Activated CD8-positive, alpha-beta T cell treated with anti-CD3 and anti-CD28 coated beads for 36 hours (primary cell): ENCODE results near the gene TLN1. TPM values are rescaled to one million over a fixed set of nuclear protein-coding genes. Genes with fewer than 3 reads are reported as not detected.
A peak's percentile ranks its signal among the peaks of the same experiment; 100 is the strongest.

ENCODE experiments used
- ATAC-seq: fragments of 200-7000 bp; cut with Tn5 transposase; one replicate; pipeline ENCODE4 v1.10.0; 2021; ENCODE audit warnings: mild to moderate bottlenecking, moderate library complexity
- CTCF ChIA-PET: fragments of 350-600 bp; sonication (Branson Sonifier 250); formaldehyde crosslinking; loops from one replicate; lab custom pipeline; 2021; ENCODE audit warnings: antibody characterized with exemption; lab: Charles Lee
- POLR2A ChIA-PET: fragments of 350-600 bp; sonication (Branson Sonifier 250); formaldehyde crosslinking; loops from one replicate; lab custom pipeline; 2021; ENCODE audit warnings: antibody characterized with exemption; lab: Charles Lee
- DNase-seq: peaks from one replicate; pipeline ENCODE4 v3.0.0-alpha.2; 2020
- H3K27ac Mint-ChIP-seq: one replicate; pipeline ENCODE4 v1.8.0; 2021; ENCODE audit warnings: mild to moderate bottlenecking, mixed read lengths
- H3K27me3 Mint-ChIP-seq: one replicate; pipeline ENCODE4 v1.8.0; 2021; ENCODE audit warnings: mixed read lengths
- H3K36me3 Mint-ChIP-seq: one replicate; pipeline ENCODE4 v1.8.0; 2021; ENCODE audit warnings: low read depth, mixed read lengths
- H3K4me1 Mint-ChIP-seq: one replicate; pipeline ENCODE4 v1.8.0; 2021; ENCODE audit warnings: low read depth, mixed read lengths
- H3K4me3 Mint-ChIP-seq: one replicate; pipeline ENCODE4 v1.8.0; 2021; ENCODE audit warnings: mild to moderate bottlenecking, moderate library complexity, mixed read lengths
- H3K9me3 Mint-ChIP-seq: one replicate; pipeline ENCODE4 v1.8.0; 2021; ENCODE audit warnings: mixed read lengths
- CTCF ChIP-seq: fragments of 200-600 bp; IDR thresholded peaks from one replicate; pipeline ENCODE4 v1.8.0; 2022; ENCODE audit warnings: antibody characterized with exemption, mild to moderate bottlenecking
- intact Hi-C: fragments of 100-400 bp; cut with micrococcal nuclease; formaldehyde crosslinking; loops from one replicate; pipeline ENCODE4 v1.10.0; 2022
- total RNA-seq, 2 experiments: library from RNA; stranded (reverse); gene quantifications; one replicate each; pipeline ENCODE4 v1.2.3, GENCODE V29; 2021

The TLN1 gene
- total RNA-seq, 2 experiments from 2014 or later: 212 to 219 TPM

- no peak overlapping the region for H3K4me3 Mint-ChIP-seq
- H3K27ac Mint-ChIP-seq: peak overlapping the region; percentile 53
- intact Hi-C loops: loop anchor here (5.0 kb wide), 3 partner anchors 73 to 128 kb away; partner anchors contain the start of genes CCDC107, HINT2 and RMRP
- peak; percentile 64 for TF ChIP-seq CTCF
- ChIA-PET CTCF (interaction anchor here (0.6 to 14.0 kb wide), 17 partner anchors 15 to 152 kb away, joined by 3 to 170 read pairs (median 7); partner anchors contain the start of genes ARHGEF39, CCDC107, GBA2 and RGP1), POLR2A (interaction anchor here (0.6 to 3.2 kb wide), 7 partner anchors 38 to 121 kb away, joined by 3 to 17 read pairs (median 4); partner anchors contain the start of genes CCDC107 and RMRP)
- ATAC-seq (no peak), DNase-seq (peak; percentile 53)
- no peaks in the 10 kb centered on the region for H3K9me3 Mint-ChIP-seq
- H3K36me3 Mint-ChIP-seq: peaks cover 14% of the 10 kb centered on the region
- H3K27me3 Mint-ChIP-seq: no peaks in the 10 kb centered on the region
- peaks cover 24% of the 10 kb centered on the region for H3K4me1 Mint-ChIP-seq
These were observed 2.1 kb downstream of the TLN1 start for GRCh38 chr9:35729700-35730485.

GRCh38 chr9:35729101-35729500 is 2.9 kb downstream of the TLN1 start:
- peaks cover 20% of the 10 kb centered on the region for H3K4me1 Mint-ChIP-seq
- intact Hi-C loops: loop anchor here (5.0 kb wide), 1 partner anchor 72 kb away; the partner anchor contains the start of genes CCDC107 and RMRP
- H3K36me3 Mint-ChIP-seq: peaks cover 19% of the 10 kb centered on the region
- H3K4me3 Mint-ChIP-seq: no peak overlapping the region
- ATAC-seq: no peak
- no peak overlapping the region for H3K27ac Mint-ChIP-seq
- ChIA-PET POLR2A (interaction anchor here (0.6 to 2.8 kb wide), 3 partner anchors 65 to 97 kb away, joined by 4 to 13 read pairs (median 4); partner anchors contain the start of genes CCDC107 and RMRP), CTCF (interaction anchor here (0.6 to 14.0 kb wide), 17 partner anchors 7 to 151 kb away, joined by 3 to 170 read pairs (median 6); partner anchors contain the start of genes ARHGEF39, CCDC107, RMRP and TPM2)
- H3K27me3 Mint-ChIP-seq: no peaks in the 10 kb centered on the region
- no peak for DNase-seq
- TF ChIP-seq CTCF: no peak
- H3K9me3 Mint-ChIP-seq: no peaks in the 10 kb centered on the region

- peak; percentile 14 for ATAC-seq
- peak; percentile 85 for DNase-seq
- no peak overlapping the region for H3K27ac Mint-ChIP-seq
- CTCF ChIA-PET: interaction anchor here (0.9 to 14.0 kb wide), 21 partner anchors 8 to 119 kb away, joined by 3 to 170 read pairs (median 4); partner anchors contain the start of genes ARHGEF39, CCDC107, RMRP and TPM2
- peaks cover 25% of the 10 kb centered on the region for H3K36me3 Mint-ChIP-seq
- peaks cover 14% of the 10 kb centered on the region for H3K4me1 Mint-ChIP-seq
- intact Hi-C loops: loop anchor here (5.0 kb wide), 1 partner anchor 71 kb away; the partner anchor contains the start of genes CCDC107 and RMRP
- POLR2A ChIA-PET: interaction anchor here (0.6 to 2.8 kb wide), 13 partner anchors 10 to 108 kb away, joined by 3 to 13 read pairs (median 4); partner anchors contain the start of genes CCDC107, GBA2, RGP1 and RMRP
- H3K27me3 Mint-ChIP-seq: no peaks in the 10 kb centered on the region
- H3K9me3 Mint-ChIP-seq: no peaks in the 10 kb centered on the region
- TF ChIP-seq CTCF: no peak
- no peak overlapping the region for H3K4me3 Mint-ChIP-seq
These were observed 3.7 kb downstream of the TLN1 start for GRCh38 chr9:35728041-35728971.

GRCh38 chr9:35727676-35728040 is 4.3 kb downstream of the TLN1 start:
- CTCF ChIA-PET: interaction anchor here (0.6 to 14.0 kb wide), 18 partner anchors 7 to 229 kb away, joined by 3 to 170 read pairs (median 4); partner anchors contain the start of genes ARHGEF39, CCDC107, RMRP and TPM2
- POLR2A ChIA-PET: interaction anchor here (0.5 to 2.8 kb wide), 11 partner anchors 11 to 645 kb away, joined by 3 to 13 read pairs (median 4); partner anchors contain the start of genes CCDC107, GBA2, RGP1 and RMRP
- Mint-ChIP-seq H3K4me3 (no peak overlapping the region), H3K36me3 (peaks cover 25% of the 10 kb centered on the region), H3K9me3 (no peaks in the 10 kb centered on the region), H3K4me1 (peaks cover 9% of the 10 kb centered on the region), H3K27ac (no peak overlapping the region), H3K27me3 (no peaks in the 10 kb centered on the region)
- ATAC-seq (no peak), DNase-seq (no peak)
- intact Hi-C loops: loop anchor here (5.0 kb wide), 1 partner anchor 70 kb away; the partner anchor contains the start of genes CCDC107 and RMRP
- TF ChIP-seq CTCF: no peak
